Osteoblast (primary cell): Measurements from ENCODE around the gene FNIP2. TPM values are rescaled to one million over a fixed set of nuclear protein-coding genes. Genes with fewer than 3 reads are reported as not detected.
A peak's percentile ranks its signal among the peaks of the same experiment; 100 is the strongest.

Experiments used
- DNase-seq: peaks from one replicate; pipeline ENCODE4 v3.0.0; 2011; ENCODE audit warnings: low spot score, mixed read lengths; ENCODE audit not compliant: insufficient read length; ENCODE audit errors: missing footprints
- H2AFZ ChIP-seq: 2 replicates; pipeline ENCODE4 v1.6.0; 2011; ENCODE audit warnings: mild to moderate bottlenecking, low read length
- H3K27ac ChIP-seq: 2 replicates; pipeline ENCODE4 v1.5.1; 2011; ENCODE audit warnings: mild to moderate bottlenecking, low read depth, low read length, moderate library complexity
- H3K27me3 ChIP-seq: 2 replicates; pipeline ENCODE4 v1.6.0; 2012; ENCODE audit warnings: mild to moderate bottlenecking, control low read depth, inconsistent platforms, low read length, moderate library complexity; ENCODE audit not compliant: insufficient read depth
- H3K36me3 ChIP-seq: 2 replicates; pipeline ENCODE4 v1.5.1; 2011; ENCODE audit warnings: mild to moderate bottlenecking, low read length, control low read depth, moderate library complexity; ENCODE audit not compliant: insufficient read depth
- H3K4me1 ChIP-seq: 2 replicates; pipeline ENCODE4 v1.5.1; 2011; ENCODE audit warnings: mild to moderate bottlenecking, low read length, control low read depth, moderate library complexity; ENCODE audit not compliant: insufficient read depth
- H3K4me2 ChIP-seq: 2 replicates; pipeline ENCODE4 v1.6.0; 2011; ENCODE audit warnings: mild to moderate bottlenecking, low read length; ENCODE audit not compliant: insufficient read depth
- H3K4me3 ChIP-seq: fragments of 200-600 bp; sonication (generic); 3 replicates; pipeline ENCODE4 v1.5.1; 2012; ENCODE audit warnings: mild to moderate bottlenecking, low read length, inconsistent platforms; ENCODE audit not compliant: insufficient read depth
- H3K79me2 ChIP-seq: 2 replicates; pipeline ENCODE4 v1.6.0; 2012; ENCODE audit warnings: mild to moderate bottlenecking, low read length, control low read depth, inconsistent platforms; ENCODE audit not compliant: insufficient read depth
- H3K9me3 ChIP-seq: 2 replicates; pipeline ENCODE4 v1.5.1; 2011; ENCODE audit warnings: low read depth, low read length, control low read depth
- H4K20me1 ChIP-seq: 2 replicates; pipeline ENCODE4 v1.6.0; 2012; ENCODE audit warnings: mild to moderate bottlenecking, low read length, control low read depth; ENCODE audit not compliant: insufficient read depth
- total RNA-seq: library from RNA; depleted of rRNA; stranded (reverse); fragments of >200 nt; gene quantifications from 2 replicates; pipeline ENCODE4 v1.2.3, GENCODE V29; 2012
- TF ChIP-seq, protein P1 (sequence below): IDR thresholded peaks from 2 replicates; pipeline ENCODE4 v1.5.1; 2011; ENCODE audit warnings: mild to moderate bottlenecking, low read depth, low read length, moderate library complexity; ENCODE audit errors: extremely low read depth

Gene FNIP2
- total RNA-seq, 1 donor = 78.9 TPM

DNA sequence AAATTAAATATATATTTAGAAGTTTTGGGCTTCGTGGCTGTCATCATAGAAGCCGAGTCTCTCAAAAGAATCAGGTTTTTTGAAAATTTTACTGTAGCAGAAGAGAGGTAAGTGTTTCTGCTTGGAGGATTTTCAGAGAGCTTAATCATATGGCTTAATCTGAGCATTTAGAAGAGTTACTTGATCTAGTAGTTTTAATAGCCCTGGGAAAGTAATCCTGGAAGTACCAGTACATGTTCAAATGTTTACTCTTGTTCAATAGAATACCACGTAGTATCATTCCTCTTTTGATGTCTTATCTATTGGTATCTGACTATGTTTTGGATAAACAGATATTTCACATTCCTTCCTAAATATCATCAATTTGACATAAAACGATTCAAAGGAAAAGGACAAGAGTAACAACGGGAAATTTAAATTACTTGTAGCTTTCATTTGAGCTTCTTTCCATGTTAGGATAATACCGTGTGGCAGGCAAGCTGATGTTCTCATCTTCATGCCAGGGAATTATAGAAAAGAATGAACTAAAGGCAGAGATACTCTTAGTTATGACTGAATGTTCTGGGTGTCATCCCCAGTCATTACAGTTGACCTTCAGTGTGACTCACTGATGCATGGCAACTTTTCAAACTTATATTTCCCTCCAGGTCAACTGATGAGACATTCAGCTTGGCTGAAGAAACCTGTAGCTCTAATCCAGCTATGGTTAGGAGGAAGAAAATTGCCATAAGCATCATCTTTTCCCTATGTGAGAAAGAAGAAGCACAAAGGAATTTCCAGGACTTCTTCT, 89.8 kb downstream of the FNIP2 start:
- Histone ChIP-seq H3K27ac (peak overlapping the region; percentile 24), H4K20me1 (no peaks in the 10 kb centered on the region), H3K9me3 (no peaks in the 10 kb centered on the region), H3K4me3 (no peak overlapping the region), H3K4me1 (peaks cover 8% of the 10 kb centered on the region), H2AFZ (no peak overlapping the region), H3K4me2 (no peak overlapping the region), H3K27me3 (no peaks in the 10 kb centered on the region), H3K36me3 (peaks cover 31% of the 10 kb centered on the region), H3K79me2 (no peaks in the 10 kb centered on the region)
- peak; percentile 80 for DNase-seq
- TF ChIP-seq, protein P1, sequence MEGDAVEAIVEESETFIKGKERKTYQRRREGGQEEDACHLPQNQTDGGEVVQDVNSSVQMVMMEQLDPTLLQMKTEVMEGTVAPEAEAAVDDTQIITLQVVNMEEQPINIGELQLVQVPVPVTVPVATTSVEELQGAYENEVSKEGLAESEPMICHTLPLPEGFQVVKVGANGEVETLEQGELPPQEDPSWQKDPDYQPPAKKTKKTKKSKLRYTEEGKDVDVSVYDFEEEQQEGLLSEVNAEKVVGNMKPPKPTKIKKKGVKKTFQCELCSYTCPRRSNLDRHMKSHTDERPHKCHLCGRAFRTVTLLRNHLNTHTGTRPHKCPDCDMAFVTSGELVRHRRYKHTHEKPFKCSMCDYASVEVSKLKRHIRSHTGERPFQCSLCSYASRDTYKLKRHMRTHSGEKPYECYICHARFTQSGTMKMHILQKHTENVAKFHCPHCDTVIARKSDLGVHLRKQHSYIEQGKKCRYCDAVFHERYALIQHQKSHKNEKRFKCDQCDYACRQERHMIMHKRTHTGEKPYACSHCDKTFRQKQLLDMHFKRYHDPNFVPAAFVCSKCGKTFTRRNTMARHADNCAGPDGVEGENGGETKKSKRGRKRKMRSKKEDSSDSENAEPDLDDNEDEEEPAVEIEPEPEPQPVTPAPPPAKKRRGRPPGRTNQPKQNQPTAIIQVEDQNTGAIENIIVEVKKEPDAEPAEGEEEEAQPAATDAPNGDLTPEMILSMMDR = no peak

DNA sequence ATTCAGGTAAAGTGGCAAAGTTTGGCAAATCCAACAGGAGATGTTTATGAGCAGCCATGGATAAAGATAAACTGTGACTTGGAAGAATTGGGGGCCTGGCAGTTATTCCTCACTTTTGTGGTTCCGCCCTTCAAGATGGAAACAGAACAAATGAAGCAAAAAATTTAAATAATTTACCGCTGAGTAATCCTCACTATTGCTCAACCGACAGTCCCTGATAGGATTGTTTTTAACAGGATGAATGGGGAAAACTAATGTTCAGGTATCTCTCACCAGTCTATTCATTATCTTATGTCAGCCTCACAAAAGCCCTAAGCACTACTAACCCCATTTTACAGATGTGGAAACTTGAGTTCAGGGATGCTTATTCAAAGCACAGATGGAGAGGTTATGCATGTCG, 90.8 kb downstream of the FNIP2 start:
- TF ChIP-seq, protein P1 = no peak
- H3K36me3 ChIP-seq = peaks cover 31% of the 10 kb centered on the region
- H3K27ac ChIP-seq = peak overlapping the region; percentile 24
- H3K4me2 ChIP-seq = no peak overlapping the region
- peak; percentile 58 for DNase-seq
- peaks cover 8% of the 10 kb centered on the region for H3K4me1 ChIP-seq
- no peaks in the 10 kb centered on the region for H4K20me1 ChIP-seq
- no peak overlapping the region for H3K4me3 ChIP-seq
- no peaks in the 10 kb centered on the region for H3K9me3 ChIP-seq
- H3K79me2 ChIP-seq = no peaks in the 10 kb centered on the region
- H3K27me3 ChIP-seq = no peaks in the 10 kb centered on the region
- no peak overlapping the region for H2AFZ ChIP-seq

DNA sequence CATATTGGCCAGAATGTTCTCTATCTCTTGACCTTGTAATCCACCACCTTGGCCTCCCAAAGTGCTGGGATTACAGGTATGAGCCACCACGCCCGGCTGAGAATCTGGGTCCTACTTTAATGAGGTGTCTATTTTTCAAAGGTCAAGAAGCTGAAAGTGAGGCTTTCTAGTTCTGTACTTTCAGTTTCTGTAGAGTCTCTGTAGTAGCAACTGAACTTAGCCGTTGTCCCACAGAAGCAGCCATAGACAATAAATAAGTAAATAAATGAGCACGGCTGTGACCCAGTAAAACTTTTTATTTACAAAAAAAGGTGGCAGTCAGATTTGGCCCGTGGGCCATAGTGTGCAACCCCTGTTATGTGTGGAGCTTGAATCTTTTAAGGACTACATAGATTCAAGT, 92.0 kb downstream of the FNIP2 start:
- no peak for DNase-seq
- Histone ChIP-seq H3K36me3 (peaks cover 31% of the 10 kb centered on the region), H3K27ac (no peak overlapping the region), H3K9me3 (no peaks in the 10 kb centered on the region), H2AFZ (no peak overlapping the region), H3K4me1 (peaks cover 8% of the 10 kb centered on the region), H3K4me3 (no peak overlapping the region), H3K79me2 (no peaks in the 10 kb centered on the region), H3K4me2 (no peak overlapping the region), H4K20me1 (no peaks in the 10 kb centered on the region), H3K27me3 (no peaks in the 10 kb centered on the region)
- TF ChIP-seq, protein P1 = no peak

DNA sequence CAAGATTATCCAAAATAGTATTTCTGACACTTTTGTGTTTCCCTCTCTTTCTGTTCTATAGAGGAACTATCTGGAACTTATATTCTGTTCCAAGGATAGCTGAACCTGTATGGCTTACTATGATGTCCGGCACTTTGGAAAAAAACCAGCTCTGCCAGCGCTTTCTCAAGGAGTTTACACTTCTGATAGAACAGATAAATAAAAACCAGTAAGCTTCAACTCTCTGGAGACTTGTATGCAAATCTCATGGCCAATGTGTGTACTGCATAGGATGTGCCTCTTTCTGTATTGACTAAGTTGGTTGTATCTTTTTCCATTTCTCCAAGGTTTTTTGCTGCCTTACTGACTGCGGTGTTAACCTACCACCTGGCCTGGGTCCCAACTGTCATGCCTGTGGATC, 92.5 kb downstream of the FNIP2 start:
- Histone ChIP-seq H3K9me3 (no peaks in the 10 kb centered on the region), H3K79me2 (no peaks in the 10 kb centered on the region), H4K20me1 (no peaks in the 10 kb centered on the region), H3K27me3 (no peaks in the 10 kb centered on the region), H3K4me3 (no peak overlapping the region), H3K4me1 (peaks cover 8% of the 10 kb centered on the region), H3K36me3 (peaks cover 31% of the 10 kb centered on the region), H2AFZ (no peak overlapping the region), H3K4me2 (no peak overlapping the region), H3K27ac (no peak overlapping the region)
- DNase-seq = no peak
- TF ChIP-seq, protein P1 = no peak
